Endometrial microvascular endothelial cells (primary cell): ENCODE measurements around the gene ZNF541. TPM values are rescaled to one million over a fixed set of nuclear protein-coding genes. Genes with fewer than 3 reads are reported as not detected.

Source experiments
- in situ Hi-C: cut with HindIII; loops from 2 replicates; pipeline ENCODE4 v1.10.0; 2017; ENCODE audit warnings: low sequenced_read_pairs, low pct_unique_long_range_greater_than_20kb; ENCODE audit errors: inconsistent ontology term
- total RNA-seq: library from RNA; depleted of rRNA; stranded (reverse); fragments of >200 nt; gene quantifications from one replicate; pipeline ENCODE4 v1.2.3, GENCODE V29; 2015; ENCODE audit errors: inconsistent ontology term

The ZNF541 gene, protein sequence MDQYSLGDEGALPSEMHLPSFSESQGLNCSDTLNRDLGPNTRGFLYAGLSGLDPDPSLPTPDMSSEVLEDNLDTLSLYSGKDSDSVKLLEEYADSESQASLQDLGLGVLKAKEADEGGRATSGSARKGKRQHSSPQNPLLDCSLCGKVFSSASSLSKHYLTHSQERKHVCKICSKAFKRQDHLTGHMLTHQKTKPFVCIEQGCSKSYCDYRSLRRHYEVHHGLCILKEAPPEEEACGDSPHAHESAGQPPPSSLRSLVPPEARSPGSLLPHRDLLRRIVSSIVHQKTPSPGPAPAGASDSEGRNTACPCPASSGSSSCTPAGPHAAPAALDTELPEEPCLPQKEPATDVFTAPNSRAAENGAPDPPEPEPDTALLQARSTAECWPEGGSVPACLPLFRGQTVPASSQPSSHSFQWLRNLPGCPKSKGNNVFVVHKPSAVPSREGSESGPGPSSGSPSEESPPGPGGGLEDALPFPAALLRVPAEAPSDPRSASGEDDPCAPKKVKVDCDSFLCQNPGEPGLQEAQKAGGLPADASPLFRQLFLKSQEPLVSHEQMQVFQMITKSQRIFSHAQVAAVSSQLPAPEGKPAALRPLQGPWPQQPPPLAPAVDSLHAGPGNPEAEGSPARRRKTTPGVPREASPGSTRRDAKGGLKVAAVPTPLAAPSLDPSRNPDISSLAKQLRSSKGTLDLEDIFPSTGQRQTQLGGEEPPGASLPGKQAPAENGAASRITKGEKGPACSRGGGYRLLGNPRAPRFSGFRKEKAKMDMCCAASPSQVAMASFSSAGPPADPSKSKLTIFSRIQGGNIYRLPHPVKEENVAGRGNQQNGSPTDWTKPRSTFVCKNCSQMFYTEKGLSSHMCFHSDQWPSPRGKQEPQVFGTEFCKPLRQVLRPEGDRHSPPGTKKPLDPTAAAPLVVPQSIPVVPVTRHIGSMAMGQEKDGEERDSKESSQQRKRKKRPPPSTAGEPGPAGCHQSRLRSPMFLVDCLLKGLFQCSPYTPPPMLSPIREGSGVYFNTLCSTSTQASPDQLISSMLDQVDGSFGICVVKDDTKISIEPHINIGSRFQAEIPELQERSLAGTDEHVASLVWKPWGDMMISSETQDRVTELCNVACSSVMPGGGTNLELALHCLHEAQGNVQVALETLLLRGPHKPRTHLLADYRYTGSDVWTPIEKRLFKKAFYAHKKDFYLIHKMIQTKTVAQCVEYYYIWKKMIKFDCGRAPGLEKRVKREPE (N-terminal part only)
- total RNA-seq = not detected

DNA sequence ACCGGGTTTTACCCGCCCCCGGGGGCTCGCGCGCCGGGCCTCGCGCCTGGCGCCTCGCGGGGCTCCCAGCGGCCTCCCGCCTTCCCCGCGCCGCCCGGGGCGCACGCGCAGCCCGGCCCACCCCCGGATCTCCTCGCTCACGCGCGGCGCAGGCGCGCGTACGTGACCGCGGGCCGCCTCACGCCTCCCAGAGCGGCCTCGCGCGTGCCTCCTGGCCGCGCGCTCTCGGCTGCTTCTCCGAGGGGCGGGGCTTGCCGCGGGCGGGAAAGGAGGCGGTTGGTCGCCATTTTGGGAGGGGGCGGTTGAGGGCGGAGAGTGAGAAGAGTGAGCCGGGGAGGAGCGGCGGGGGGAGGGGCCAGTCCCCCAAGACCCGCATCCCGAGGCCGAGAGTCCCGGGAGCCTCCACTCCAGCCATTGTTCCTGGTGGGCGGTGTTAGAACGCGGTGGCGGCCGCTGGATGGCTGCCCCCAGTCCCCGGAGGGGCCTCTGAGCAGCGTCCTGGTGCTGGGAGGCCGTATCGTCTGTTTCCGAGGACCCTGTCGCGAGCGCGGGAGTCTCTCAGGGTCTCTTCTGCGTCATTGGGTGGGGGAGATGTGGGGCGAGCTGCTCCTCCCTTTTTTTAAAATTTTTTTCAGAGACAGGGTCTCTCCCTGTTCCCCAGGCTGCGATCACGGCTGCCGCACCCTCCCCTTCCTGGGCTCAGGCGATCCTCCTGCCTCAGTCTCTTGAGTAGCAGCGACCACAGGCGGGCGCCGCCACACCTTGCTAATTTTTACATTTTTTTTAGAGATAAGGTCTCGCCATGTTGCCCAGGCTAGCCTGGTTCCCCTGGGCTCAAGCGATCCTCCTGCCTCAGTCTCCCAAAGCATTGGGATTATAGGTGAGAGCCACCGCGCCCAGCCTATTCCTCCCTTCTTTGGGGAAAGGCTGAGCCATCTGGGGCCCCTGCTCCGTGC lies at the start of gene ZNF541:
ZNF541 (minus strand) TSS at position 78 of the 956 bp plus-strand sequence. CDS start 17,292 bp downstream, outside the sequence.
- in situ Hi-C loops = no loop called here

DNA sequence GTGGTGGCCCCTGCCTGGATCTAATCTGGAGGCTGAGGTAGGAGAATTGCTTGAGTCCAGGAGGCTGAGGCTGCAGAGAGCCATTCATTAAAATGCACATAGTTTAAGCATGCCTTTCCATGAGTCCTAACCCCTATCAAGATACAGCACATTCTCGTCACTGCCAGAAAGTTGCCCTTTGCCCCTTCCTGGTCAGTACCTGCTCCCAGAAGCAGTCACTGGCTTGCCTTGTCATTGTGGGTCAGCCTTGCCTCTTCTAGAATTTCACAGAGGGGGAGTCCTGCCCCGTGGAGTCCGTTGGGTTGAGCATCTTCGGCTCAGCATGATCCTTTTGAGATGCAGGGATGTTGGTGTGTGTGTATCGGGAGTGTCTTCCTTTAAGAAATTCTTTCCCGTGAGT lies 46.8 kb upstream of the ZNF541 start:
- in situ Hi-C loops = no loop called here

DNA sequence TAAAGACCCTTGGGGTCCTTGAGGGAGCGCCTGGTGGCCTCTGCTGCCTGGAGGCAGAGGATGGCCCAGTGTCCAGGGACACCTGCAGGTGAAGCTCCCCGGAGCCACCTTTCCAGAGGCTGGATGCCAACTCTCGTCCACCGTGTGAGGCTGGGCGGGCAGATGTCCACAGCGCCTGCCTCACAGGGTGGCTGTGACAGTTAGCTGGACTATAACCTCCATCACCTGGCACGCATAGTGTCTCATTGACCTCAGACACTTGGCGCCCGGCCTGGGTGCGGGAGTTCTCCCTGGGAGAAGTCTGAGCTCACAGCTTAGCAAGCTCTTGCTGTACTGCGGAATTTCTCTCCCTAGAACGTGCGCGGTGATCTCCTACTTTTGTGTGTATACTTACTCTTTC lies 45.8 kb upstream of the ZNF541 start:
- in situ Hi-C loops = no loop called here

DNA sequence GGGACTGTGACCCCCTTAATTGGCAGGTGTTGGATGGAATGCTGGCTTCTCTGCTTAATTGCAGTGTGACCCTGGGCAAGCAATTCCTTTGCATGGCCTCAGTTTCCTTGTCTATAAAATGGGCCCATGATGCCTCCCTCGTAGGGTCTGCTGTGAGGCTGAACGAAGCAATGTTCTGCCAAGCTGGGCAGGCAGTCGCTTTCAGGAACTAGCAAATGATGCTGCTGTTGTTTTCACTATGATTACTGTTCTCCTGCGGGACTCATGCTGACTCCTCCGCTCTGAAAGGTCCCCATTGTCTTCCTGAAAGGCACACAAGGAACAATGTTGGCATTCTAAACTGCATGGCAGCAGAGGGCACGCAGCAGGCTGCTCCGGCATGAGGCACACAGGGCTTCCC lies 42.8 kb upstream of the ZNF541 start:
- in situ Hi-C loops = no loop called here

DNA sequence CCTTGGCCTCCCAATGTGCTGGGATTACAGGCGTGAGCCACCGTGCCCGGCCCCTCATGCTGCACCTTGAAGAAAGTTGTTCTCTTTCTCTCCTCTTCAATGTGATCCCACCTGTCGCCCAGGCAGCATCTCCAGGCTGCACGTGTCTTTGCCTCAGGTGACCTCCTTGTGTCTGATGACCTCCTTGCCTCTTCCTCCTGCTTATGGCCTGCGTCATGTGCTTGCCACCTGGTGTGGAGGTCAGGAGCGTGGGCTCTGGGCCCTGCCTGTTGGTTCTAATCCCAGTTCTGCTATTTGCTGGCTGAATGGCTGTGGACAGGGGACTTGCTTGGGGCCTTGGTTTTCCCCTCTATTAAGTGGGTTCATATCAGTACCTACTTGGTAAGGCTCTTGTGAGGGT lies 42.3 kb upstream of the ZNF541 start:
- in situ Hi-C loops = no loop called here

DNA sequence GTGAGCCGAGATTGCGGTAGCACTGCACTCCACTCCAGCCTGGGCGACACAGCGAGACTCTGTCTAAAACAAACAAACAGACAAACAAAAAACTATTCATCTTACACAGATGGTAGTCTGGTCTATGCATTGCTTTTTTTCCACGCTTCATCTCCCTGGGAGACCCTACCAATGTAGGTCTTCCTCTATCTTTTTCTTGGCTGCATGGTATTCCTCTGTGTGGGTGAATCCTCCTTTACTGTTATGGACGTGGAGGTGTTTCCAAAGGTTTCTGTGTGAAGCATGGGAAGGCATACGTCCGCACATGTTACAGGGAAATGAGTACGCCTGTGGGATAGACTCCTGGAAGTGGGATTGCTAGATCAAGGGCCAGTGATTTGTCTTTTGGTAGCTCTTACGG lies 41.6 kb upstream of the ZNF541 start:
- in situ Hi-C loops = no loop called here

DNA sequence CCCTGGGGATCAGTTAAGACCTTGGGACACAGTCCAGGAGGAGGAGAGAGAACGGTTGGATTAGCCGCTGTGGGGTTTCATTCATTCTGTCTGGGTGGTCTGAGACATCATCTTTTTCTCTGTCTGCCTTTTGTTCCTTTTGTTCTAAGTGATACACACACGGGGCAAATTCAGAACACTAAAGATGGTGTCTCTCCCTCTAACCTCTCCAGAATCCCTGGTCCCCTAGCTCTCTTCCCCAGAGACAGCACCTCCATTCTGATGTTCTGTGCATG lies 41.0 kb upstream of the ZNF541 start:
- in situ Hi-C loops = no loop called here

DNA sequence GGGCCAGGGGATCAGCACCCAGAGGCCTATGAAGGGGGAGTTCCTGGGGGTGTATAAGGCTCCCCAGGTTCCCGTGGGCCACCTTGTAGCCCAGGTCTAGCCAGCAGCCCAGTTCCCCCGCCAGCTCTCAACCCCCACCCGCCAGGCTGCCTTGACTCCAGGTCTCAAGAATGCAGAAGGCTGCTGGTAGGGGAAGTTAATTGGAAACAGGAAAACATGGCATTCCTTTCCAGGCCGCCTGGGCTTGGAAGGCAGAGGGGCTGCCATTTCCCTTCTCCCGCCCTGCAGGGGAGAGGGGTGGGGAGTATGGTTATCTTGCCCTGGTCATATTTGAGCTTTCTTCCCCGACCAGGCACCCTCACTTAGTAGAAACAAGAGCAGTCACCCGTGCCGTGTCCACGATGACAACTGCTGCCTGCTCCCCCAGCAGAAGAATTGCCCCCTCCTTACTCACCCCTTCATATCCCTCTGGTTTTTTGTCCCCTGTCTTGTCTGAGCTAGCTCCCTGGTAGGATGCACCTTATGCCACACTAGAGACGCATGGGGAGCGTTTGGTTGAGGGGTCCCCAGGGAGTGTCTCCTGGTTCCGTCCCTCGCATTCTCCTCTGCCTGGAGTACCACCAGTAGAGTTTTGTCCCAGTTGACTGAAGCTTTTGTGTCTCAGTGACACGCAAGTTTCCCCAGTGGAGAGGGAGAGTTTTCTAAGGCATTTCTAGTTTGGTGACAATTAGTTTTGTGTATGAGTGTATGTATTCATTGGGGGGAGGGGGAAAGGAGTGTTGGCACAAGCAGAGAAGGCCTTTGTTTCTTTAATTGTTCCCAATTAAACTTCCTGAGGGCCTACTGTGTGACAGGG lies 40.4 kb upstream of the ZNF541 start:
- in situ Hi-C loops = no loop called here

DNA sequence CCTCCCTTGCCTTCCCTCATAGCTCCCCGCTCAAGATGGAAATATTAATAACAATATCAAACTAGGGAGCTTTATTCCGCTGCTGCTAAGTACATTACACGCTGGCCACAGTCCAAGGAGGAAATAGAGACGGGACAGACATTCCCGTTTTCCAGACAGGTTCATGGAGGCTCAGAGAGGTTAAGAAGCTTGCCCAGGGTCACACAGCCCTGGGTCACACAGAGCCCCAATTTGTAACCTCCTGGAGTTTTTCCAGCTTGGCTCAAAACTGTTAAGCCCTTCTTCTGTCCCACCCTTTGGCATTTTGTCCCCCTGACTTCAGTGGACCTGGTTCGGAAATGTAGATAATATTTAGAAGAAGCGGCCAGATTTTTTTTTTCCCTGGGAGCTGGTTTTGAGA lies 38.0 kb upstream of the ZNF541 start:
- in situ Hi-C loops = no loop called here

DNA sequence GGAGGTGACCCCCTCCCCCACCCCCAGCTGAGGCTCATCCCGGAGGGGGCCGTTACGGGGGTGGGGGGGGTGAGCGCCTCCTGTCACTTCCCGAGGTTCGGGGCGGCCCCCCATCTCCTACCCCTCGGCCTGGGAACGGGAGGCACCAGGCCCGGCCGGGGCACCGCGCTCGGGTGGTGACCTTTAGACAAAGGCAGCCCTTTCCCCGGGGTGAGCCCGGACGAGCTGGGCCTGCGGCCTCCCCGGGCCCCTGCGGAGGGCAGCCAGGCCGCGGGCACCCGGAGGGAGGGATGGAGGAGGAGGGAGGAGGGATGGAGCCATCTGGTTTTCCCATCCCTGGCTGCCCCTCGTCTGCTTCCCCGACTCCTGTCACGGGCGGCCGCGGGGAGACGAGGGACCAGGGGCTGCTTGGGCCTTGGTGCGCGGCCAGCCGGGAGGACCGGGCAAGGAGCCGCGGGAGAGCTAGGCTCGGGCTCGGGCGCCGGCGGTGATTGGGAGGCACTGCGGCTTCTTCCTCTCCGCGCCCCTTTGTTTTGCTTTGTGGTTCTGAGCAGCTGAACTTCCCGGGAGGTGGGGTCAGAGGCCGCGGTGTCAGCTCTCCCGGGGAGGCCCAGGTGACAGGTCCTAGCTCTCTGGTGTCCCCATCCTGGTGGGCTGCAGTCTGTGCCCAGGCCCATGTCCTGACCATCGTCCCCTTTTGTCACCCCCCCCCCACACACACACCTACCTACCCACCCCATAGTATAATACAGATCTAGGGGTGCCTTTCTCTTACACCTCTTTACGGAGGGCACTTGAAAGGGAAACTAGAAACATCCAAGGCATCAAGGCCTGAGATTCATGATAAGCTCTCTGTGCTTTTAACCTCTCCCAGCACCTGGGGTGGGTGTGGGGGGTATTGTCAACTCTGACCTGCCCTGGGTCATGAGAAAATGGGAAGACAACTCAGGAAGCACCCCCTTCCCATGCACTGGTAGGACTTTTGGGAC lies 37.3 kb upstream of the ZNF541 start:
- in situ Hi-C loops = no loop called here

DNA sequence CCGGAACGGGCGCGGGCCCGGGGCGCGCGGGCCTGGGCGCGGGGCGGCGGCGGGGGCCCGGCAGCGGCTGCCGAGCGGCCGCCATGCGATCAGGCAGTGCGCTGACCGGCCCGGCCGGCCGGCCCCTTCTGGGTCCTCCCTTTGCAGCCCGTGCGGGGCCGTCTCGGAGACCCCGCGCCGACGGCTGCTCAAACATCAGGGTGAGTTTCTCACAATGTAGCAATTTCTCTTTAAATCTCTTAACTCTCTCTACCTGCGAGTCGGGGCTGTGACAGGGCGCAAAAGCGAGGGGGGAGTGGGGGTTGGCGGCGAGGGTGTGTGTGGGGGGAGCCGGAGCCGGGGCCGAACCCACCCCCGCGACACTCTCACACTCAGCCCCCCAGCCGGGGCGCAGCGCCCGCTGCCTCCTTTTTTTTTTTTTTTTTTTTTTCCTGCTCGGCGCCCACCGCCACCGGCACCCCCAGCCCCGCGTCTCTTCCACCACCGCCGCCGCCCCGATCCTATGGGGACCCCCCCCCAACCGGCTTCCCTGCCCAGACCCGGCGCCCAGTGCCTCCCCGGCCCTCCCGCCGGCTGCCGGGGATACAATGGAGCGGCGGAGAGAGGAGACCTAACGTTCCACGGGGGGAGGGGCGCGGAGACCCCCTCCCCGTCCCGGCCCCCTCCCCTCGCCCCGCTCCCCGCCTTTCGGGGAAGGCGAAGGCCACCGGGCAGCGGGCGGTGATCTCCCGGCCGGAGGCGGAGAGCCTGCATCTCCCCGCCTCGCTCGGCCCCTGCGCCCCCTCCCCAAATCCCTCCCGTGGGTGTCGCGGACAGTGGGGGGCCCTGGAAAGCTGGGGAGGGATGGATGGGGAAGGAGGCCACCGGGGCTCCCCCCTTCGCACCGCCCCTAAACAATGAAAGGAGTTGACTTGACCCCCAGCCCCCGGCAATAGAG lies 36.3 kb upstream of the ZNF541 start, which contains the start of gene BICRA:
BICRA (plus strand) TSS at position 166 of the 937 bp plus-strand sequence. CDS start 64,441 bp downstream, outside the sequence.
- in situ Hi-C loops = no loop called here

DNA sequence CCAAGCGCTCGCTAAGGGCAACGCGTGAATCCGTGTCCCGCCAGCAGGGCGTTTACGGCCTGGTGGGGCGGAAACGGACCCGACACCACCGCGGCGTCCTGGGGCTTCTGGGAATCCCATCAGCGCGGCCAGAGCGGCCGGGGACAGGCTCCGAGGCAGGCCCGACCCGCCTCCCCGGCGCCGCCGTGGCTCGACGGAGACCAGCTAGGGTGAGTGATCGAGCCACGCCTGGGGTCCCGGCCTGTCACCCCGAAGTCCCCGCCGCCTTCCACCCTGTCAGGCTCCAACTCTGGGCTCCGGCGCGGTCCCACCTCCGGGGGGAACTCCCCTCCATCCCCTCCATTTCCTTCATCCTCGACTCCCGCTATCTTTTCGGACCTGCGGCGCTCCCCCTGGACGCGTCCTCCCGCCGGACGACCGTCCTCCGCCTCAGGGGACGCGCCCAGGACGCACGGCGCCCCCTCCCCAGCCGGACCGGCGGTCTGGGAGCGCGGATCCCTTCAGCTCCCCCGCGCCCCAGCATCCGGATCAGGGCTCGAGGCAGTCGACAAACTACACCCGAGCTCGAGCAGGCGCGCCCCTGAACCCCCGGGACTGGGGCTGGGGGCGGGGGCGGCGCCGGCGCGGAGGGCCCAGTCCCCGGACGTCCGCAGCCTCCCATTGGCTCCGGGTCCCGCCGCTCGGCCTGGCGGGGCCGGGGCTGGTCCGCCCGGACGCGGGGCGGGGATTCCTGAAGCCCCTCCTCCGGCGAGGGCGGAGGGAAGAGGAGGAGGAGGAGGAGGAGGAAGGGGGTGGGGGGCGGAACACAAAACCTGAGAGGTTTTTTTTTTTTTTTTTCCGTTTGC lies 35.3 kb upstream of the ZNF541 start:
- in situ Hi-C loops = no loop called here

DNA sequence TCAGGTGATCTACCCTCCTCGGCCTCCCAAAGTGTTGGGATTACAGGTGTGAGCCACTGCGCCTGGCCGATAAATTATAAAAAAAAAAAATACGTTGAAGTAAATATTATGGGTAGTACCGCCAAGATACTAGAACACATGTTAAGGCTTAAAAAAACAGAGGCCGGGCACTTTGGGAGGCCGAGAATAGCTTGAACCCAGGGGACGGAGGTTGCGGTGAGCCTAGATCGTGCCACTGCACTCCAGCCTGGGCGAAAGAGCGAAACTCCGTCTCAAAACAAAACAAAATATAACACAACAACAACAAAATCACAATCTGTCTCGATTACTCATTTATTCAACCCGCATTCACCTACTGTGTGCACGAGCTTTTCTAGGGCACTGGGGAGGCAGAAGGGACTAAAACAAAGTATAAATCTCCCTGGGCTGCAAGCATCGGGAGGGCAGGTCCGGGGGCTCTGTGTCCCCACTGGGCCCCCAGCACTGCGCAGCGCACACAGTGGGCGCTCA lies 34.7 kb upstream of the ZNF541 start:
- in situ Hi-C loops = no loop called here
